HepG2 (cell line): ENCODE measurements around the gene HNRNPUL1. TPM values are rescaled to one million over a fixed set of nuclear protein-coding genes. Genes with fewer than 3 reads are reported as not detected.

ENCODE experiments used
- DMAP1 ChIP-seq: IDR thresholded peaks from 2 replicates; pipeline ENCODE4 v1.6.1; 2016
- MAZ ChIP-seq, 2 experiments: sonication (generic) in 1 of 2; formaldehyde crosslinking in 1 of 2; IDR thresholded peaks; 2 replicates each; pipeline versions ENCODE4 v1.5.0 to v1.6.1; 2012 to 2020; ENCODE audit warnings: low read depth in 2 of 2, mild to moderate bottlenecking in 2 of 2, borderline replicate concordance in 1 of 2, improper control_type of control experiment in 1 of 2, low read length in 1 of 2, missing genetic modification reagents in 1 of 2, moderate library complexity in 1 of 2
- MIER2 ChIP-seq: IDR thresholded peaks from 2 replicates; pipeline ENCODE4 v1.6.1; 2016; ENCODE audit warnings: missing biosample characterization, missing genetic modification reagents
- MXD1 ChIP-seq: sonication (generic); formaldehyde crosslinking; IDR thresholded peaks from 2 replicates; pipeline ENCODE4 v1.4.0; 2020; ENCODE audit warnings: mild to moderate bottlenecking, missing genetic modification reagents
- NFKBIZ ChIP-seq: IDR thresholded peaks from 2 replicates; pipeline ENCODE4 v1.6.1; 2018; ENCODE audit warnings: missing genetic modification reagents, missing compliant biosample characterization
- REST ChIP-seq, 2 experiments: IDR thresholded peaks; 2 replicates each; pipeline ENCODE4 v1.6.1; 2011 to 2012; ENCODE audit warnings: low read length in 2 of 2, borderline replicate concordance in 1 of 2, low read depth in 1 of 2, mild to moderate bottlenecking in 1 of 2, moderate library complexity in 1 of 2
- SALL1 ChIP-seq: sonication (generic); formaldehyde crosslinking; IDR thresholded peaks from 2 replicates; pipeline ENCODE4 v1.8.0; 2022; ENCODE audit warnings: mild to moderate bottlenecking, missing genetic modification reagents
- YY1 ChIP-seq: IDR thresholded peaks from 2 replicates; pipeline ENCODE4 v1.6.1; 2011; ENCODE audit warnings: low read length, low read depth, moderate library complexity, mild to moderate bottlenecking; ENCODE audit not compliant: insufficient read depth, insufficient replicate concordance
- ZBTB3 ChIP-seq: sonication (generic); formaldehyde crosslinking; IDR thresholded peaks from 2 replicates; pipeline ENCODE4 v1.4.0; 2020; ENCODE audit warnings: low read depth, mild to moderate bottlenecking, moderate library complexity, missing genetic modification reagents, borderline replicate concordance
- ZNF143 ChIP-seq: sonication (generic); formaldehyde crosslinking; IDR thresholded peaks from 2 replicates; pipeline ENCODE4 v1.4.0; 2020; ENCODE audit warnings: missing genetic modification reagents
- ZNF687 ChIP-seq: sonication (generic); formaldehyde crosslinking; IDR thresholded peaks from 2 replicates; pipeline ENCODE4 v1.5.1; 2020; ENCODE audit warnings: mild to moderate bottlenecking, missing genetic modification reagents, moderate library complexity
- polyA plus RNA-seq, 8 experiments: library from polyadenylated mRNA; depleted of rRNA in 3 of 8; stranded (reverse) in 7 of 8; unstranded in 1 of 8; fragments of >200 nt; fragmentation: Illumina TruSeq in 4 of 8; extraction: Trizol in 4 of 8; gene quantifications; 2 replicates each; pipeline versions ENCODE4 v1.2.1 to v1.2.3, GENCODE V29; 2011 to 2016; ENCODE audit warnings: low read depth in 4 of 8, missing spikeins in 1 of 8, mixed read lengths in 1 of 8; ENCODE audit not compliant: insufficient read depth in 1 of 8
- total RNA-seq, 5 experiments: library from RNA; depleted of rRNA; stranded (reverse); fragments of >200 nt; fragmentation: Illumina TruSeq; extraction: Trizol; gene quantifications; 2 replicates each; pipeline ENCODE4 v1.2.3, GENCODE V29; 2016; ENCODE audit warnings: low read depth in 1 of 5
- TF ChIP-seq, protein P1 (sequence below): sonication (generic); formaldehyde crosslinking; conservative IDR thresholded peaks from 2 replicates; pipeline ENCODE4 v1.5.0; 2020; ENCODE audit warnings: missing genetic modification reagents
- TF ChIP-seq, protein P2 (sequence below): sonication (generic); formaldehyde crosslinking; IDR thresholded peaks from 2 replicates; pipeline ENCODE4 v1.8.0; 2022; ENCODE audit warnings: low read depth, missing genetic modification reagents

Gene HNRNPUL1
- total and polyA plus RNA-seq, 2 of the 13 experiments (the other 11 are each of a cell fraction or from before 2014, with no cell fraction given): 30.9 to 81.7 TPM

GRCh38 chr19:41352609-41353465, 88.7 kb downstream of the HNRNPUL1 start (continued):
- TF ChIP-seq ZNF687 (CRISPR knock-in tag): peak; percentile 88
- TF ChIP-seq MAZ (IDR thresholded peaks at IDR 0.05; ENCODE audit: borderline replicate concordance, low read depth, low read length): peak; percentile 47; the same call in 1 of the 2 replicates
- no peak for TF ChIP-seq MAZ (CRISPR knock-in tag; IDR thresholded peaks at IDR 0.05; ENCODE audit: low read depth)
- no peak; the same call in 1 of the 2 replicates for TF ChIP-seq DMAP1
- no peak for TF ChIP-seq ZNF143 (CRISPR knock-in tag)
- TF ChIP-seq, protein P1, sequence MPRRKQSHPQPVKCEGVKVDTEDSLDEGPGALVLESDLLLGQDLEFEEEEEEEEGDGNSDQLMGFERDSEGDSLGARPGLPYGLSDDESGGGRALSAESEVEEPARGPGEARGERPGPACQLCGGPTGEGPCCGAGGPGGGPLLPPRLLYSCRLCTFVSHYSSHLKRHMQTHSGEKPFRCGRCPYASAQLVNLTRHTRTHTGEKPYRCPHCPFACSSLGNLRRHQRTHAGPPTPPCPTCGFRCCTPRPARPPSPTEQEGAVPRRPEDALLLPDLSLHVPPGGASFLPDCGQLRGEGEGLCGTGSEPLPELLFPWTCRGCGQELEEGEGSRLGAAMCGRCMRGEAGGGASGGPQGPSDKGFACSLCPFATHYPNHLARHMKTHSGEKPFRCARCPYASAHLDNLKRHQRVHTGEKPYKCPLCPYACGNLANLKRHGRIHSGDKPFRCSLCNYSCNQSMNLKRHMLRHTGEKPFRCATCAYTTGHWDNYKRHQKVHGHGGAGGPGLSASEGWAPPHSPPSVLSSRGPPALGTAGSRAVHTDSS (CRISPR knock-in tag): 0 out of 2 replicates have a peak, but pooled peaks have one; percentile 29
- no peak for TF ChIP-seq NFKBIZ (CRISPR knock-in tag)
- TF ChIP-seq SALL1 (CRISPR knock-in tag): peak; percentile 37; the same call in 1 of the 2 replicates
- TF ChIP-seq, protein P2, sequence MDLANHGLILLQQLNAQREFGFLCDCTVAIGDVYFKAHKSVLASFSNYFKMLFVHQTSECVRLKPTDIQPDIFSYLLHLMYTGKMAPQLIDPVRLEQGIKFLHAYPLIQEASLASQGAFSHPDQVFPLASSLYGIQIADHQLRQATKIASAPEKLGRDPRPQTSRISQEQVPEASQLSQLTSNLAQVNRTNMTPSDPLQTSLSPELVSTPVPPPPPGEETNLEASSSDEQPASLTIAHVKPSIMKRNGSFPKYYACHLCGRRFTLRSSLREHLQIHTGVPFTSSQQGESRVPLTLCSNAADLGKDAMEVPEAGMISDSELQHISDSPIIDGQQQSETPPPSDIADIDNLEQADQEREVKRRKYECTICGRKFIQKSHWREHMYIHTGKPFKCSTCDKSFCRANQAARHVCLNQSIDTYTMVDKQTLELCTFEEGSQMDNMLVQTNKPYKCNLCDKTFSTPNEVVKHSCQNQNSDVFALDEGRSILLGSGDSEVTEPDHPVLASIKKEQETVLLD (CRISPR knock-in tag): no peak
- TF ChIP-seq YY1: peak; percentile 77
- TF ChIP-seq ZBTB3 (CRISPR knock-in tag): no peak
- TF ChIP-seq MIER2 (CRISPR knock-in tag): no peak
- TF ChIP-seq MXD1 (CRISPR knock-in tag): 0 out of 2 replicates have a peak, but pooled peaks have one; percentile 34
- no peak for TF ChIP-seq REST (IDR thresholded peaks at IDR 0.05; ENCODE audit: borderline replicate concordance in 1 of 2, low read depth in 1 of 2, low read length in 2 of 2)
